ENCODE measurements around the gene PACRG. TPM values are rescaled to one million over a fixed set of nuclear protein-coding genes. Genes with fewer than 3 reads are reported as not detected.

PACRG gene
- total and polyA plus RNA-seq, 2 experiments from 2014 or later = not detected

DNA sequence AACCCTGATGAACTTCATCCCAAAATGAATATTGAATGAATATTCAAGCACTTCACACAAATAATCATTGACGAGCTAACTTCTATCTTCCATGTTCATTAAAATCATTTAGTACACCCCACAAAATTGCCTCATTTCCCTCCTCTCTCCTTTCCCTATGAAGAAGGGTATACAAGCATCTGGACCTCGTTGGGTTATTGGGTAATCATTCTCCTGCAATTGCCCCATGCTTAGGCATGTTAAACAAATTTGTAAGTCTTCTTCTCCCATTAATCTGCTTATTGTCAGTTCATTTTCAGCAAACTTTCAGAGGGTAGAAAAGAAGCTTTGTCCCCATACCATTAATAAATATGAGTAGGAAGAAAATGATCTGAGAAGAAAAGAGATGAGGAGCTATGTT lies 27.8 kb upstream of the PACRG start:
- DNase-seq = no peak
- in situ Hi-C loops (cut with MboI) = no loop called here

GRCh38 chr6:162700966-162701365 lies 26.8 kb upstream of the PACRG start:
- H4K20me1 ChIP-seq (ENCODE audit: insufficient read depth) = no peaks in the 10 kb centered on the region
- H3F3A ChIP-seq (ENCODE audit: insufficient read depth) = no peaks in the 10 kb centered on the region
- no peaks in the 10 kb centered on the region for H3K36me3 ChIP-seq (ENCODE audit: low read depth)
- no peak overlapping the region for H3K9ac ChIP-seq
- no peak overlapping the region for H3K4me2 ChIP-seq (ENCODE audit: unreplicated experiment)
- no peak for DNase-seq
- TF ChIP-seq EZH2 (IDR thresholded peaks at IDR 0.05; ENCODE audit: insufficient read depth, poor library complexity, severe bottlenecking) = no peak
- TF ChIP-seq EZH2phosphoT487 (IDR thresholded peaks at IDR 0.05; ENCODE audit: insufficient read depth, low read depth) = no peak
- H3K9me3 ChIP-seq (ENCODE audit: low read depth) = no peaks in the 10 kb centered on the region
- H3K4me1 ChIP-seq (ENCODE audit: insufficient read depth) = no peaks in the 10 kb centered on the region
- in situ Hi-C loops (cut with MboI) = no loop called here
- H3K9me2 ChIP-seq (ENCODE audit: insufficient read depth) = no peaks in the 10 kb centered on the region
- no peaks in the 10 kb centered on the region for H3K79me2 ChIP-seq (ENCODE audit: insufficient read depth)
- H3K27ac ChIP-seq = no peak overlapping the region
- H3K4me3 ChIP-seq = no peak overlapping the region
- no peak overlapping the region for H2AFZ ChIP-seq
- H3K27me3 ChIP-seq (replicated peaks; ENCODE audit: insufficient read depth) = no peaks in the 10 kb centered on the region
- WGBS, 2 experiments (ENCODE audit: low coverage in 1 of 2, low lambda C conversion rate in 2 of 2, missing lambda C conversion rate in 2 of 2) = 60 to 70% methylated on average over 3 of the region's 3 CpGs

More for the DNA sequence above, 27.8 kb upstream of the PACRG start:
- Histone ChIP-seq H3K27me3 (replicated peaks; ENCODE audit: insufficient read depth) (no peaks in the 10 kb centered on the region), H3K9ac (no peak overlapping the region), H3F3A (ENCODE audit: insufficient read depth) (no peaks in the 10 kb centered on the region), H3K9me2 (ENCODE audit: insufficient read depth) (no peaks in the 10 kb centered on the region), H3K36me3 (ENCODE audit: low read depth) (no peaks in the 10 kb centered on the region), H2AFZ (no peak overlapping the region), H3K4me1 (ENCODE audit: insufficient read depth) (no peaks in the 10 kb centered on the region), H3K27ac (no peak overlapping the region), H3K4me3 (no peak overlapping the region), H3K4me2 (ENCODE audit: unreplicated experiment) (no peak overlapping the region), H3K9me3 (ENCODE audit: low read depth) (no peaks in the 10 kb centered on the region), H4K20me1 (ENCODE audit: insufficient read depth) (no peaks in the 10 kb centered on the region), H3K79me2 (ENCODE audit: insufficient read depth) (no peaks in the 10 kb centered on the region)
- WGBS, 2 experiments (ENCODE audit: low coverage in 1 of 2, low lambda C conversion rate in 2 of 2, missing lambda C conversion rate in 2 of 2) = 41 to 53% methylated on average over 2 of the region's 2 CpGs
- no peak for TF ChIP-seq EZH2 (IDR thresholded peaks at IDR 0.05; ENCODE audit: insufficient read depth, poor library complexity, severe bottlenecking)
- TF ChIP-seq EZH2phosphoT487 (IDR thresholded peaks at IDR 0.05; ENCODE audit: insufficient read depth, low read depth) = no peak

DNA sequence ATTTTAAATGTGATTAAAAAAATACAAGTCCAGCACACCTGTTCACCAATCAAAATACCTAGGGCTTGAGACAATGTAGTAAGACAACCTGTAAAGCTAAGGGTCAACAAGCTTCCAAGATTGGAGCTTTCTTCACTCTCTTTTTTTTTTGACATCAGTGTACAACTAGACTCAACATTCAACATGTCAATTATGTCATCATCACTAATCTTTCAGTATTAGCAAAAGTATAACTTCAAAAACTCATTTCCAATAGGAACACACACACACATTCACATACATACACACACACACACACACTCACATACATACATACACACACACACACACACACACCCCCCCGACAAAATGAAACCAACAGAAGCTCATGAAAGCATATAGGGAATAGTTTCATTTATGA lies 26.2 kb upstream of the PACRG start:
- in situ Hi-C loops (cut with MboI) = no loop called here
- DNase-seq = no peak
- H4K20me1 ChIP-seq (ENCODE audit: insufficient read depth) = no peaks in the 10 kb centered on the region
- H3K27ac ChIP-seq = no peak overlapping the region
- no peaks in the 10 kb centered on the region for H3F3A ChIP-seq (ENCODE audit: insufficient read depth)
- no peak overlapping the region for H3K4me3 ChIP-seq
- H3K9me3 ChIP-seq (ENCODE audit: low read depth) = no peaks in the 10 kb centered on the region
- H3K9me2 ChIP-seq (ENCODE audit: insufficient read depth) = no peaks in the 10 kb centered on the region
- H3K36me3 ChIP-seq (ENCODE audit: low read depth) = no peaks in the 10 kb centered on the region
- no peaks in the 10 kb centered on the region for H3K27me3 ChIP-seq (replicated peaks; ENCODE audit: insufficient read depth)
- WGBS, 2 experiments (ENCODE audit: low coverage in 1 of 2, low lambda C conversion rate in 2 of 2, missing lambda C conversion rate in 2 of 2) = 88% methylated on average over 1 of the region's 1 CpG
- no peak overlapping the region for H3K4me2 ChIP-seq (ENCODE audit: unreplicated experiment)
- TF ChIP-seq EZH2phosphoT487 (IDR thresholded peaks at IDR 0.05; ENCODE audit: insufficient read depth, low read depth) = no peak
- no peak for TF ChIP-seq EZH2 (IDR thresholded peaks at IDR 0.05; ENCODE audit: insufficient read depth, poor library complexity, severe bottlenecking)
- H3K79me2 ChIP-seq (ENCODE audit: insufficient read depth) = no peaks in the 10 kb centered on the region
- H3K9ac ChIP-seq = no peak overlapping the region
- H3K4me1 ChIP-seq (ENCODE audit: insufficient read depth) = no peaks in the 10 kb centered on the region
- H2AFZ ChIP-seq = no peak overlapping the region

GRCh38 chr6:162702446-162702845 lies 25.3 kb upstream of the PACRG start:
- 75 to 77% methylated on average over 2 of the region's 2 CpGs for WGBS, 2 experiments (ENCODE audit: low coverage in 1 of 2, low lambda C conversion rate in 2 of 2, missing lambda C conversion rate in 2 of 2)
- H2AFZ ChIP-seq = no peak overlapping the region
- no peak for TF ChIP-seq EZH2 (IDR thresholded peaks at IDR 0.05; ENCODE audit: insufficient read depth, poor library complexity, severe bottlenecking)
- no peak for TF ChIP-seq EZH2phosphoT487 (IDR thresholded peaks at IDR 0.05; ENCODE audit: insufficient read depth, low read depth)
- no peak overlapping the region for H3K4me2 ChIP-seq (ENCODE audit: unreplicated experiment)
- H3K4me3 ChIP-seq = no peak overlapping the region
- no peak for DNase-seq
- H3K27me3 ChIP-seq (replicated peaks; ENCODE audit: insufficient read depth) = no peaks in the 10 kb centered on the region
- H3K9me2 ChIP-seq (ENCODE audit: insufficient read depth) = no peaks in the 10 kb centered on the region
- H3F3A ChIP-seq (ENCODE audit: insufficient read depth) = no peaks in the 10 kb centered on the region
- H3K4me1 ChIP-seq (ENCODE audit: insufficient read depth) = no peaks in the 10 kb centered on the region
- no peaks in the 10 kb centered on the region for H3K79me2 ChIP-seq (ENCODE audit: insufficient read depth)
- H4K20me1 ChIP-seq (ENCODE audit: insufficient read depth) = no peaks in the 10 kb centered on the region
- no peak overlapping the region for H3K27ac ChIP-seq
- no peaks in the 10 kb centered on the region for H3K9me3 ChIP-seq (ENCODE audit: low read depth)
- in situ Hi-C loops (cut with MboI) = no loop called here
- H3K9ac ChIP-seq = no peak overlapping the region
- H3K36me3 ChIP-seq (ENCODE audit: low read depth) = no peaks in the 10 kb centered on the region

GRCh38 chr6:162704001-162704400 lies 23.8 kb upstream of the PACRG start:
- no peaks in the 10 kb centered on the region for H3K9me2 ChIP-seq (ENCODE audit: insufficient read depth)
- H3K4me2 ChIP-seq (ENCODE audit: unreplicated experiment) = no peak overlapping the region
- H3K79me2 ChIP-seq (ENCODE audit: insufficient read depth) = no peaks in the 10 kb centered on the region
- no peaks in the 10 kb centered on the region for H3F3A ChIP-seq (ENCODE audit: insufficient read depth)
- no peaks in the 10 kb centered on the region for H3K4me1 ChIP-seq (ENCODE audit: insufficient read depth)
- no peak overlapping the region for H3K4me3 ChIP-seq
- DNase-seq = no peak
- H4K20me1 ChIP-seq (ENCODE audit: insufficient read depth) = no peaks in the 10 kb centered on the region
- WGBS, 2 experiments (ENCODE audit: low coverage in 1 of 2, low lambda C conversion rate in 2 of 2, missing lambda C conversion rate in 2 of 2) = 79 to 85% methylated on average over 4 of the region's 4 CpGs
- H3K27ac ChIP-seq = no peak overlapping the region
- H2AFZ ChIP-seq = no peak overlapping the region
- H3K27me3 ChIP-seq (replicated peaks; ENCODE audit: insufficient read depth) = no peaks in the 10 kb centered on the region
- in situ Hi-C loops (cut with MboI) = no loop called here
- no peaks in the 10 kb centered on the region for H3K36me3 ChIP-seq (ENCODE audit: low read depth)
- TF ChIP-seq EZH2phosphoT487 (IDR thresholded peaks at IDR 0.05; ENCODE audit: insufficient read depth, low read depth) (no peak), EZH2 (IDR thresholded peaks at IDR 0.05; ENCODE audit: insufficient read depth, poor library complexity, severe bottlenecking) (no peak)
- H3K9me3 ChIP-seq (ENCODE audit: low read depth) = no peaks in the 10 kb centered on the region
- H3K9ac ChIP-seq = no peak overlapping the region
